NK-92 (cell line): ENCODE results near the gene PLEKHM3.
"Not testable (repeated sequence)": the region's sequence is repeated elsewhere in the genome, so short reads cannot be mapped to it uniquely, and the experiment has no call there.

ENCODE experiments used
- DNase-seq: peaks from one replicate; lab custom pipeline; 2025; ENCODE audit not compliant: unreplicated experiment; lab: John Stamatoyannopoulos, UW

PLEKHM3 gene

GRCh38 chr2:207831584-207832248 is 193.6 kb downstream of the PLEKHM3 start:
- no peak for DNase-seq

GRCh38 chr2:207830778-207831438 is 194.4 kb downstream of the PLEKHM3 start:
- no peak for DNase-seq

GRCh38 chr2:207828361-207829057 is 196.8 kb downstream of the PLEKHM3 start:
- DNase-seq = no peak

GRCh38 chr2:207825978-207826377 is 199.3 kb downstream of the PLEKHM3 start:
- no peak for DNase-seq

GRCh38 chr2:207825045-207825954 is 200.0 kb downstream of the PLEKHM3 start:
- no peak for DNase-seq

DNA sequence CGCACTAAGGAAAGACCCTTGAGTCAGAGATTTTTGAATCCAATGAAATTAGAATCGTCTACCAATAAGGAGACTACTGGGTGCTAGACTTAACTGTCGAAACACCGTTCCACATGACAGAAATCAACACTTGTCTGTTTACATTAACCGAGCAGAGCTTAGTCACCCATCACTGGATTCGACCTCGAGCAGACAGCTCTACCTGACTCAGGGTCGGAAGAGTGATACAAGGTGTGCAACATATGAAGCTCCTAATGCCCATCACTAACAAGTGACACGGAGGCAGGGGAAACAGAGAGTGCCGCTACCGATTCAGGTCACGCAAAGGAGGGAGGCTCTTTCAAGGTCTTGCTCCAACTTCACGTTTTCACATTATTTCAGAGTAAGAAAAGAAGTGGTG is 201.5 kb downstream of the PLEKHM3 start:
- DNase-seq = no peak

- DNase-seq = no peak
These were observed 205.2 kb downstream of the PLEKHM3 start for GRCh38 chr2:207819839-207820784.

GRCh38 chr2:207819021-207819797 is 206.1 kb downstream of the PLEKHM3 start:
- no peak for DNase-seq

DNA sequence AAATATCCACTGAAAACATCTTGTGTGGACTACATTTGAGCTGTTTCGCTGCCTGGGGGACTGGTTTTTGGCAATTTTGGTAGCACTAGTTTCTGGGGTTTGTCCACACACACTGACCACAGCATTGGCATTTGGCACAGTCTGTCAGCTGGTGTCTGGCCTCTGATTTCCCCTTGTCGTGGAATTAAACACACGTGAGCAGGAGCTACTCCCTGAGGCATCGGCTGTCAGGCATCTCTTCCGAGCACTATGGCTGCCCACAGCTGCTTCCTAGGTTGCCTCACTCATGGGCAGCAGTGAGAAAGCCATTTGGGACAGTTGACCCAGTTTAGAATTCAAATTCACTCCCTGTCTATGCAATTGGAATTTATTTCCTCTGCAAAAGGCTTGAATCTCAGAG is 208.8 kb downstream of the PLEKHM3 start:
- no peak for DNase-seq

DNA sequence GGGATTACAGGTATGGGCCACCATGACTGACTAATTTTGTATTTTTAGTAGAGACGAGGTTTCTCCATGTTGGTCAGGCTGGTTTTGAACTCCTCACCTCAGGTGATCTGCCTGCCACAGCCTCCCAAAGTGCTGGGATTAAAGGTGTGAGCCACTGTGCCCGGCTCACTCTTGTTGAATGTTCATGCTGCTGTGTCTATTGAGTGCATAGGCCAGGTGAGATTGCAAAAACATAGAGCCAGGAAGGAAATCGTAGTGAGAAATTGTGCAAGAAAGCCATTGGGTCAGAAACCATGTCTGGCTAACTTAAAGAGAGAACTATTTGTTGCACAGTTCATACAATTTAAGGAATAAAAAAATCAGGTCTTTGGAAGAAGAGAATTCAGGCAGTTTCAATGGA is 210.1 kb downstream of the PLEKHM3 start:
- no peak for DNase-seq

GRCh38 chr2:207813942-207814341 is 211.4 kb downstream of the PLEKHM3 start:
- DNase-seq = no peak

GRCh38 chr2:207813221-207813916 is 212.0 kb downstream of the PLEKHM3 start:
- no peak for DNase-seq

- DNase-seq = no peak
These were observed 212.6 kb downstream of the PLEKHM3 start for GRCh38 chr2:207812726-207813080.

DNA sequence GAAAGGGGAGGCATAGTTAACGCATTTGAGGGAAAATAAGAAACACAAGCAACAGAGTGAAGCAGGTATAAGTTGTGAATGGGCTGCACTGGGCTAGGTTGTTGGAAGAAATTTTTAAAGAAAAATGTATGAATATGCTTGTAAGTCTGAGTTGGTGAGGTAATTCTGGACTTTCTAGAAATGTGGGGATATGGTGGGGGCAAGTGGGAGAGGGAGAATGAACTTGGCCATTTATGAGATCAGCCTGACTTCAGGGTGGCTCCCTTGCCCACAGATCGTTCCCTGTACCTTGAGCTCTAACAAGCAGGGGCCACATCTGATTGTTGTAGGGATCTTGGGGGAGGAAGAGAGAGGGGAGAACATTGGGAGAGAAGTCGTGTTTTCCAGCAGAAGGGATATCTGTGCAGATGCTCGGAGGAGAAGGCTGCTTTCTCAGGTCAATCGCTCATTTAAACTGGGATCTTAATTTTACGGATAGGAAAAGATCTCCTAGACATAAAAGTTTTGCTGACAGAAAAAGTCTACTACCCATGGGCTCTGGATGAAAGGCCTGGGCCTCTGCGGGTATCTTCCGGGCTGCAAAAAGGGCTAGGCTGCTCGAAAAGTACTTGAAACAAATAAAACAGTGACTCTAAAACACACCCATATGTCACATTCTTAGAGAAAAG is 213.1 kb downstream of the PLEKHM3 start:
- no peak for DNase-seq

DNA sequence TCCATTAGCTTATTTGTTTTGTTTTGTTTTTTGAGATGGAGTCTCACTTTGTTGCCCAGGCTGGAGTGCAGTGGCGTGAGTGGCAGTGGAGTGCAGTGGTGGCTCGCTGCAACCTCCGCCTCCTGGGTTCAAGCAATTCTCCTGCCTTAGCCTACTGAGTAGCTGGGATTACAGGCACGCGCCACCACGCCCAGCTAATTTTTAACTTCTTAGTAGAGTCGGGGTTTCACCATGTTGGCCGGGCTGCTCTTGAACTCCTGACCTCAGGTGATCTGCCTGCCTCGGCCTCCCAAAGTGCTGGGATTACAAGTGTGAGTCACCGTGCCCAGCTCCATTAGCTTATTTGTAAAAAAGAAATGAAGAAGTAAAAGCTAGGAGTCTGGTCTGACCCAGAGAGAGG is 213.7 kb downstream of the PLEKHM3 start:
- not testable (repeated sequence) for DNase-seq

GRCh38 chr2:207810200-207810788 is 215.0 kb downstream of the PLEKHM3 start:
- DNase-seq = no peak

GRCh38 chr2:207808119-207808518 is 217.2 kb downstream of the PLEKHM3 start:
- DNase-seq = no peak

GRCh38 chr2:207807516-207807915 is 217.8 kb downstream of the PLEKHM3 start:
- DNase-seq = no peak
